Kidney (tissue), 14 donors: ENCODE results near the gene CYP2W1. TPM values are rescaled to one million over a fixed set of nuclear protein-coding genes. Genes with fewer than 3 reads are reported as not detected.
A peak's percentile ranks its signal among the peaks of the same experiment; 100 is the strongest.

Experiments used
- DNase-seq, 5 donors: peaks; one replicate each; pipeline ENCODE4 v3.0.0-alpha.2; 2013 to 2020
- FAIRE-seq: peaks from 2 replicates; lab custom pipeline; 2012; peaks lifted over from hg19 to GRCh38; lab: Jason Lieb, UNC
- H3K27ac ChIP-seq, 2 donors: one replicate each; pipeline ENCODE4 v1.7.0; 2013; ENCODE audit warnings: low read depth in 2 of 2, low read length in 2 of 2, inconsistent platforms in 1 of 2
- H3K27me3 ChIP-seq: one replicate; pipeline ENCODE4 v1.7.1; 2013; ENCODE audit warnings: low read length, inconsistent platforms; ENCODE audit not compliant: control insufficient read depth, insufficient read depth
- H3K36me3 ChIP-seq, 3 donors: one replicate each; pipeline versions ENCODE4 v1.7.0 to v1.7.1; 2013; ENCODE audit warnings: low read length in 3 of 3, control low read depth in 1 of 3, inconsistent platforms in 1 of 3; ENCODE audit not compliant: insufficient read depth in 3 of 3, control insufficient read depth in 2 of 3
- H3K4me1 ChIP-seq, 3 donors: one replicate each; pipeline versions ENCODE4 v1.7.0 to v1.7.1; 2013; ENCODE audit warnings: low read length in 3 of 3, inconsistent platforms in 1 of 3, low read depth in 1 of 3; ENCODE audit not compliant: control insufficient read depth in 2 of 3, insufficient read depth in 2 of 3
- H3K4me3 ChIP-seq, 3 donors: one replicate each; pipeline versions ENCODE4 v1.7.0 to v1.8.1; 2013; ENCODE audit warnings: low read length in 3 of 3, control low read depth in 1 of 3, inconsistent platforms in 1 of 3
- H3K9ac ChIP-seq, 3 donors: one replicate each; pipeline versions ENCODE4 v1.7.0 to v1.7.1; 2013; ENCODE audit warnings: low read length in 3 of 3, control low read depth in 1 of 3, inconsistent platforms in 1 of 3
- H3K9me3 ChIP-seq, 3 donors: one replicate each; pipeline versions ENCODE4 v1.7.0 to v1.7.1; 2013; ENCODE audit warnings: low read length in 3 of 3, control low read depth in 1 of 3, inconsistent platforms in 1 of 3; ENCODE audit not compliant: control insufficient read depth in 2 of 3, insufficient read depth in 1 of 3
- CTCF ChIP-seq: IDR thresholded peaks from 3 replicates; pipeline ENCODE4 v1.5.1; 2012; ENCODE audit warnings: mild to moderate bottlenecking, moderate library complexity, borderline replicate concordance; ENCODE audit not compliant: insufficient read depth; ENCODE audit errors: extremely low read depth
- intact Hi-C: fragments of 100-400 bp; cut with DNase I; formaldehyde crosslinking; loops from one replicate; pipeline ENCODE4 v1.11.1; 2022
- polyA plus RNA-seq: library from polyadenylated mRNA; stranded (reverse); fragments of 350-450 nt; fragmentation: Illumina TruSeq; extraction: RNeasy Lipid Tissue Mini Kit (QIAGEN cat#74804); gene quantifications from one replicate; pipeline ENCODE4 v1.2.3, GENCODE V29; 2014; ENCODE audit warnings: low read depth, low replicate concordance; ENCODE audit not compliant: insufficient read depth
- total RNA-seq: library from RNA; stranded (reverse); fragmentation: NEBNext Ultra II Directional; extraction: Animal tissue kit (Norgen Biotek cat#: 25700); gene quantifications from one replicate; pipeline ENCODE4 v1.2.1, GENCODE V29; 2021
- donor health status: control.
- donor health status: control.
- donor health status: control.
- donor health status: control.
- donor health status: control.
- donor health status: DM: yes; HTN: yes; CAD: no.
- donor health status: Normal renal cell carcinoma (clear cell type).

Gene CYP2W1
- total and polyA plus RNA-seq, 2 donors from 2014 or later, result 0.13 to 0.17 TPM

- Histone ChIP-seq H3K9ac (no peak overlapping the region), H3K36me3 (no peaks in the 10 kb centered on the region), H3K4me3 (no peak overlapping the region), H3K4me1 (peaks cover 0 to 21% (median 5%) of the 10 kb centered on the region in 3 donors), H3K27ac (no peak overlapping the region), H3K27me3 (no peaks in the 10 kb centered on the region), H3K9me3 (no peaks in the 10 kb centered on the region)
- intact Hi-C loops, result no loop called here
- DNase-seq, result peak in 2 of 5 donors; percentile 46 to 64
- no peak for FAIRE-seq
- no peak for TF ChIP-seq CTCF
These were observed 21.2 kb upstream of the CYP2W1 start for GRCh38 chr7:961546-962400.

DNA sequence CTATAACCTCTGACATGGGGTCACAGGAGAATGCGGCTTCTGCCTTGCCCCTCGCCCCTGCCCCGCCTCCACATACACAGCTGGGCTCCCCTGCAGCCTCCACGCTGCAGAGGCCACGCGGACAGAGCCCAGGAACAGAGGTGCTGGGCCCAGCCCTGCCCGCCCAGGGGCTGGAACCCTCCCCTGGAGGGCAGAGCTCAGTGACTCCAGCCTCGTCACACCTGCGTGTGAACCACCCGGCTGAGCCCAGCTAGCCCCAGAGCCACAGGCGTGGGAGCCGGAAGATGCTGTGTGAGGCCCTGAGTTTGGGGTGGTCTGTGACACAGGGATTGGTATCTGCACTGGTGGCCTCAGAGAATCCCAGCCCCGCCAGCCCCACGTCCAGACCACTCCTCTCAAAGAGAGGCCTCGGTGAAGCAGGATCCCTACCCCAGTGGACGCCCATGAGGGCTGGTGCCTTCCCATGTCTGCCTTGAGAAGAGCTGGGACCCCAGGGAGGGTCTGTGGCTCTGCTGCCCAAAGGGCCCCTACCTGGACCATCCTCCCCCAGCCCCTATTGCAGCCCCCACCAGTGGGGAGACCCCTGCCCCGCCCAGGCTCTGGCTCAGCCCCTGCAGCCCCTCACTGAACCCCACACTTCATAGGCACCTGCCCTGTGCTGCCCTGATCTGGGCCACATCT, 20.4 kb upstream of the CYP2W1 start:
- TF ChIP-seq CTCF, result no peak
- Histone ChIP-seq H3K4me3 (no peak overlapping the region), H3K36me3 (peaks cover 0 to 3% (median 1%) of the 10 kb centered on the region in 3 donors), H3K27ac (no peak overlapping the region), H3K4me1 (peaks cover 0 to 17% (median 5%) of the 10 kb centered on the region in 3 donors), H3K9ac (no peak overlapping the region), H3K9me3 (no peaks in the 10 kb centered on the region), H3K27me3 (no peaks in the 10 kb centered on the region)
- FAIRE-seq (no peak), DNase-seq (peak in 2 of 5 donors; percentile 55 to 66)
- intact Hi-C loops, result no loop called here

DNA sequence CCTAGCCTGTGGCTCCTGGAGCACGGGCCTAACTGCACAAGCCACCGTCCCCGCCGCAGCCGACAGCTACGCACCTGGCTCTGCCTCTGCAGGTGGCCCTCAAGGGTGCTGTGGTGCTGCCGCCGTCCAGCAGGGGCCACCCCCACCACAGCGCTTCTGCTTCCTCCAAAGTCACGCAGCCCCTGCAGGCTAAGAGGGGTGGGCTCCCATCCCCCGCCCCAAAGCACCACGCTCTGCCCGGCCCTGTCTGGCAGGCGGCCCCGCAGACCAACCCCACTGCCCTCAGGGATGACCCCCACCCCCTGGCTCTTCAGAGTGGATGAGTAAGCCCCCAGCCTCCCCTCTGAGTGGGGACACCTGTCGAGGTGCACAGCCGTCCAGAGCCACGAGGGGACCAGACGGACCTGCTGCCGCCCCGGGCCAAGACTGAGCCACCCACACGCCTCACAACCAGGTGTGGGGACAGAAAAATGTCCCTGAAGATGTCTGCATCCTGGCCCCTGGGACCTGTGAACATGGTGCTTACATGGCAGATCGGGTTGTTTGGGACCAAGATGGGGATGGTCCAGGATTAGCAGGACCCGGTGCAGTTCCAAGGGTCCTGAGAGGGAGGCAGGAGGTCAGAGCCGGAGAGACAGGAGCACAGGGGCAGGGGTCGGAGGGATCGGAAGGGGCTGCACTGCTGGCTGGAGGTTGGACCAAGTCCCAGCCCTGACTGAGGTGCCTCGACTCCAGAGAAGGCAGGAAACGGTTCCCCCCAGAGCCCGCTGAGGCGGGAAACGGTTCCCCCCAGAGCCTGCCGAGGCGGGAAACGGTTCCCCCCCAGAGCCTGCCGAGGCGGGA, 19.5 kb upstream of the CYP2W1 start:
- Histone ChIP-seq H3K9me3 (no peaks in the 10 kb centered on the region), H3K9ac (peak overlapping the region in 1 of 3 donors; percentile 7), H3K36me3 (peaks cover 0 to 10% (median 5%) of the 10 kb centered on the region in 3 donors), H3K4me3 (no peak overlapping the region), H3K27me3 (no peaks in the 10 kb centered on the region), H3K4me1 (peaks cover 0 to 13% (median 5%) of the 10 kb centered on the region in 3 donors), H3K27ac (no peak overlapping the region)
- TF ChIP-seq CTCF, result peak; percentile 9
- DNase-seq (peak in 2 of 5 donors; percentile 77 to 82), FAIRE-seq (no peak)
- intact Hi-C loops, result no loop called here
